Fibroblast of lung (primary cell): Measurements from ENCODE around the gene PLEKHA7.

Source experiments
- CTCF ChIP-seq, 2 donors: IDR thresholded peaks in 1 of 2; conservative IDR thresholded peaks in 1 of 2; 1 replicate in 1 of 2; 2 replicates in 1 of 2; pipeline ENCODE4 v1.5.1; 2011 to 2012; ENCODE audit warnings: low read length in 2 of 2, control low read depth in 1 of 2, inconsistent platforms in 1 of 2, low read depth in 1 of 2, mild to moderate bottlenecking in 1 of 2
- EZH2 ChIP-seq: IDR thresholded peaks from 2 replicates; pipeline ENCODE4 v1.5.1; 2012; ENCODE audit warnings: low read length, control low read depth, mild to moderate bottlenecking; ENCODE audit errors: missing control alignments

DNA sequence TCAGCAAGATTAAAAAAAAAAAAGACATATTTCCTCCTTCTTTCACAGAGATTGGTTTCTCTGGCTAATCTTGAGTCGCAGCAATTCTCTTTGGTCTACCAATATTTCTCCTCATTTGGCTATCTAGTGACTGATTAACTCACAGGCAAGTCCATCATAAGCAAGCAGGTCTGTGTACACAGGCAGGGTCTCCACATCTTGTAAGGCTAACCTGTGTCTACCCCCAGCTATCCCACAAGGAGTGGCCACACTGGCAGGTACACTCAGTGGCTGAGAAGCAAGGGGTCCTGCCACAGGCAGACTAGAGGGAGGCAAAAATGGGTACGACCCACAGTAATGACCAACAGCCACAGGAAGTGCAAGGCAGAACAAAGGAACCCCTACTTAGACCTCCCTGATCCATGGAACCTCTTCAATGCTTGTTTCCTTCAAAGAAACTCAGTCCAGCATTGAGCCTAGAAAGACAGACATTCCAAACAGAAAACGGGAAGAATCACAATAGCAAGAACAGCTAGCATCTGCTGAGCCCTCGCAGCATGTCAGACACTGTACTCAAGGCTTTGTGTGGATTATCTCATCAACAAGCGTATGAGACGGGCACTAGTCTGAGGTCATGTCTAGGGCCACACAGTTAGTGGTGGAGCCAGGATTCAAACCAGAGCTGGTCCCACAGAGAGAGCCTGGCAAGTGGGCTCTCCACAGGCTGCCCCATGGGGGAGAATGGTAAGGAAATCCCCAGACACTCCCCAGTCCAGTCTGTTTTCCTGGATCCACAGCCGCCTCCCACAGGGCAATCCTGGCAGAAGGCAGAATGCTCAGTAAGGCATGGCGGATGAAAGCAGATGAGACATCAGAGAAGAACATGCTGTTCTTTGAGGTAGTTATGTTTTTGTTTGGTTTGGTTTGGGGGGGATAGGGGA is 34.3 kb downstream of the PLEKHA7 start:
- TF ChIP-seq CTCF (conservative IDR thresholded peaks at IDR 0.05 in 1 of 2, IDR thresholded peaks at IDR 0.05 in 1 of 2; ENCODE audit: low read depth in 1 of 2, low read length in 2 of 2) (no peak), EZH2 (no peak)
